ENCODE results near the gene PPP3CB.

DNA sequence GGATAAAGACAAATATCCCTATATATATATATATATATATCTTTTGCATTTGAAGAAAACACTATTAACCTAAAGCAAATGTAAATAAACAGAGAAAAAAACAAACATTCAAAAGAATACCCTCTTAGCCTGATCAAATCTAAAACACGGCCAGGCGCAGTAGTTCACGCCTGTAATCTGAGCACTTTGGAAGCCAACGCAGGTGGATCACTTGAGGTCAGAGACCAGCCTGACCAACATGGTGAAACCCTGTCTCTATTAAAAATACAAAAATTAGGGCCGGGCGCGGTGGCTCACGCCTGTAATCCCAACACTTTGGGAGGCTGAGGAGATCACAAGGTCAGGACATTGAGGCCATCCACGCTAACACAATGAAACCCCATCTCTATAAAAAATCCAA, 91.1 kb downstream of the PPP3CB start:
- TF ChIP-seq, protein P1, sequence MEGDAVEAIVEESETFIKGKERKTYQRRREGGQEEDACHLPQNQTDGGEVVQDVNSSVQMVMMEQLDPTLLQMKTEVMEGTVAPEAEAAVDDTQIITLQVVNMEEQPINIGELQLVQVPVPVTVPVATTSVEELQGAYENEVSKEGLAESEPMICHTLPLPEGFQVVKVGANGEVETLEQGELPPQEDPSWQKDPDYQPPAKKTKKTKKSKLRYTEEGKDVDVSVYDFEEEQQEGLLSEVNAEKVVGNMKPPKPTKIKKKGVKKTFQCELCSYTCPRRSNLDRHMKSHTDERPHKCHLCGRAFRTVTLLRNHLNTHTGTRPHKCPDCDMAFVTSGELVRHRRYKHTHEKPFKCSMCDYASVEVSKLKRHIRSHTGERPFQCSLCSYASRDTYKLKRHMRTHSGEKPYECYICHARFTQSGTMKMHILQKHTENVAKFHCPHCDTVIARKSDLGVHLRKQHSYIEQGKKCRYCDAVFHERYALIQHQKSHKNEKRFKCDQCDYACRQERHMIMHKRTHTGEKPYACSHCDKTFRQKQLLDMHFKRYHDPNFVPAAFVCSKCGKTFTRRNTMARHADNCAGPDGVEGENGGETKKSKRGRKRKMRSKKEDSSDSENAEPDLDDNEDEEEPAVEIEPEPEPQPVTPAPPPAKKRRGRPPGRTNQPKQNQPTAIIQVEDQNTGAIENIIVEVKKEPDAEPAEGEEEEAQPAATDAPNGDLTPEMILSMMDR (IDR thresholded peaks at IDR 0.05; ENCODE audit: insufficient read depth, low read depth, low read length): no peak
- no peak for TF ChIP-seq EZH2 (IDR thresholded peaks at IDR 0.05; ENCODE audit: insufficient read depth, low read length)
